GM12878 (cell line): ENCODE measurements around the gene PLEKHM3. TPM values are rescaled to one million over a fixed set of nuclear protein-coding genes. Genes with fewer than 3 reads are reported as not detected.

Source experiments
- ATAC-seq: fragments of 200-7000 bp; cut with Tn5 transposase; 3 replicates; pipeline ENCODE4 v1.9.1; 2020; ENCODE audit warnings: mild to moderate bottlenecking, moderate library complexity
- BruUV-seq: library from RNA; stranded (reverse); fragments of 400-500 nt; replicated peaks from 2 replicates; lab custom pipeline; 2021; lab: Mats Ljungman, UMichigan
- CTCF ChIA-PET: fragments of 300-600 bp; sonication (Branson Sonifier 250); formaldehyde crosslinking; extraction: SDS; loops from one replicate; lab custom pipeline; 2021; ENCODE audit warnings: inconsistent platforms; lab: Yijun Ruan, JAX
- POLR2A ChIA-PET: fragments of 350-600 bp; formaldehyde crosslinking; extraction: SDS; loops from one replicate; lab custom pipeline; 2021; ENCODE audit warnings: inconsistent platforms; lab: Charles Lee
- RAD21 ChIA-PET: fragments of 300-600 bp; sonication (Branson Sonifier 250); formaldehyde crosslinking; loops from one replicate; lab custom pipeline; 2023; ENCODE audit warnings: antibody characterized with exemption; ENCODE audit not compliant: unreplicated experiment; lab: Charles Lee
- SMC1A ChIA-PET: fragments of 300-600 bp; sonication (Branson Sonifier 250); formaldehyde crosslinking; loops from one replicate; lab custom pipeline; 2023; ENCODE audit not compliant: unreplicated experiment, uncharacterized antibody; lab: Charles Lee
- DNase-seq: peaks from one replicate; pipeline ENCODE4 v3.0.0-alpha.2; 2011; ENCODE audit warnings: low read depth, low spot score
- FAIRE-seq: peaks from 3 replicates; lab custom pipeline; 2011; peaks lifted over from hg19 to GRCh38; lab: Jason Lieb, UNC
- H2AFZ ChIP-seq: 2 replicates; pipeline ENCODE4 v1.6.0; 2011; ENCODE audit warnings: low read depth, low read length, control low read depth; ENCODE audit not compliant: control insufficient read depth
- H3K27ac ChIP-seq: 2 replicates; pipeline ENCODE4 v1.5.1; 2011; ENCODE audit warnings: control low read depth; ENCODE audit not compliant: control insufficient read depth, insufficient read depth
- H3K27me3 ChIP-seq, 2 experiments: replicated peaks in 1 of 2; 2 replicates each; pipeline versions ENCODE4 v1.6.0 to v1.6.1; 2011; ENCODE audit warnings: low read length in 1 of 2; ENCODE audit not compliant: control insufficient read depth in 2 of 2, insufficient read depth in 2 of 2
- H3K36me3 ChIP-seq, 2 experiments: 2 replicates each; pipeline ENCODE4 v1.5.1; 2011; ENCODE audit warnings: low read length in 1 of 2; ENCODE audit not compliant: control insufficient read depth in 2 of 2, insufficient read depth in 2 of 2
- H3K4me1 ChIP-seq: 2 replicates; pipeline ENCODE4 v1.6.1; 2011; ENCODE audit warnings: mild to moderate bottlenecking, low read length, moderate library complexity, mixed read lengths; ENCODE audit not compliant: control insufficient read depth, insufficient read depth
- H3K4me2 ChIP-seq: 2 replicates; pipeline ENCODE4 v1.6.0; 2011; ENCODE audit warnings: control low read depth; ENCODE audit not compliant: control insufficient read depth, insufficient read depth
- H3K4me3 ChIP-seq: fragments of 200-600 bp; sonication (generic); 2 replicates; pipeline ENCODE4 v1.5.1; 2016
- H3K79me2 ChIP-seq: 2 replicates; pipeline ENCODE4 v1.6.0; 2011; ENCODE audit warnings: low read length; ENCODE audit not compliant: control insufficient read depth, insufficient read depth
- H3K9ac ChIP-seq: 2 replicates; pipeline ENCODE4 v1.8.0; 2011; ENCODE audit warnings: low read length, control low read depth, mixed read lengths; ENCODE audit not compliant: control insufficient read depth, insufficient read depth
- H3K9me3 ChIP-seq: replicated peaks from 3 replicates; pipeline ENCODE4 v1.5.1; 2011; ENCODE audit warnings: mild to moderate bottlenecking, low read length; ENCODE audit not compliant: control insufficient read depth, insufficient read depth
- H4K20me1 ChIP-seq: 2 replicates; pipeline ENCODE4 v1.6.0; 2011; ENCODE audit not compliant: control insufficient read depth, insufficient read depth
- ATF7 ChIP-seq: fragments of 450-650 bp; IDR thresholded peaks from 2 replicates; pipeline ENCODE4 v1.6.1; 2016; ENCODE audit warnings: low read depth, mild to moderate bottlenecking
- BCL11A ChIP-seq: IDR thresholded peaks from 2 replicates; pipeline ENCODE4 v1.6.1; 2011; ENCODE audit warnings: low read depth, low read length
- BHLHE40 ChIP-seq, 2 experiments: fragments of 450-650 bp in 1 of 2; IDR thresholded peaks; 2 replicates each; pipeline ENCODE4 v1.6.1; 2011 to 2017; ENCODE audit warnings: low read depth in 2 of 2, borderline replicate concordance in 1 of 2, improper control_type of control experiment in 1 of 2, low read length in 1 of 2, mild to moderate bottlenecking in 1 of 2
- CBFB ChIP-seq: IDR thresholded peaks from 2 replicates; pipeline ENCODE4 v1.6.1; 2016; ENCODE audit warnings: antibody characterized with exemption, low read depth
- CBX3 ChIP-seq: fragments of 200-600 bp; sonication (generic); IDR thresholded peaks from 2 replicates; pipeline ENCODE4 v1.6.1; 2016; ENCODE audit warnings: low read depth, borderline replicate concordance
- CREB1 ChIP-seq: IDR thresholded peaks from 2 replicates; pipeline ENCODE4 v1.6.1; 2012; ENCODE audit warnings: low read depth, mild to moderate bottlenecking, inconsistent platforms
- EED ChIP-seq: sonication (generic); IDR thresholded peaks from 2 replicates; pipeline ENCODE4 v1.6.1; 2016; ENCODE audit warnings: antibody characterized with exemption, low read depth
- EP300 ChIP-seq, 2 experiments: fragments of 150-350 bp in 1 of 2; IDR thresholded peaks; 2 replicates each; pipeline ENCODE4 v1.6.1; 2011 to 2012; ENCODE audit warnings: low read depth in 2 of 2, low read length in 2 of 2, borderline replicate concordance in 1 of 2, improper control_type of control experiment in 1 of 2, inconsistent platforms in 1 of 2; ENCODE audit not compliant: control insufficient read depth in 1 of 2
- FOS ChIP-seq: IDR thresholded peaks from 3 replicates; pipeline ENCODE4 v1.6.1; 2011; ENCODE audit warnings: borderline replicate concordance; ENCODE audit not compliant: insufficient read length; ENCODE audit errors: extremely low read depth
- HDAC2 ChIP-seq: fragments of 200-600 bp; sonication (generic); IDR thresholded peaks from 2 replicates; pipeline ENCODE4 v1.6.1; 2017
- MEF2B ChIP-seq: fragments of 450-650 bp; IDR thresholded peaks from 2 replicates; pipeline ENCODE4 v1.6.1; 2018; ENCODE audit warnings: mild to moderate bottlenecking, moderate library complexity; ENCODE audit not compliant: partially characterized antibody, poor library complexity, severe bottlenecking
- NBN ChIP-seq: fragments of 450-650 bp; IDR thresholded peaks from 2 replicates; pipeline ENCODE4 v1.6.1; 2016
- POLR2AphosphoS5 ChIP-seq: IDR thresholded peaks from 2 replicates; pipeline ENCODE4 v1.6.1; 2011; ENCODE audit warnings: mild to moderate bottlenecking, low read length, inconsistent platforms
- SPI1 ChIP-seq: IDR thresholded peaks from 2 replicates; pipeline ENCODE4 v1.6.1; 2011; ENCODE audit warnings: low read depth, mild to moderate bottlenecking, low read length, moderate library complexity, borderline replicate concordance; ENCODE audit not compliant: insufficient read depth
- TAF1 ChIP-seq: IDR thresholded peaks from 2 replicates; pipeline ENCODE4 v1.6.1; 2011; ENCODE audit warnings: mild to moderate bottlenecking, low read depth, low read length, borderline replicate concordance
- WGBS: methylation state at CpG from one replicate; pipeline ENCODE4 v1.1.6; 2016; ENCODE audit warnings: low lambda C conversion rate; ENCODE audit not compliant: insufficient replicate concordance, insufficient coverage; ENCODE audit errors: missing lambda C conversion rate; 5-methylcytosine and 5-hydroxymethylcytosine counted together
- in situ Hi-C: fragments of 300-500 bp; cut with MboI; formaldehyde crosslinking; loops from 9 replicates; pipeline ENCODE4 v1.14.3; 2018; ENCODE audit warnings: mixed read lengths
- intact Hi-C: fragments of 100-400 bp; cut with micrococcal nuclease; formaldehyde crosslinking; loops from one replicate; pipeline ENCODE4 v1.14.2; 2022; ENCODE audit not compliant: unreplicated experiment
- polyA plus RNA-seq, 11 experiments: library from polyadenylated mRNA; depleted of rRNA in 4 of 11; unstranded in 6 of 11; stranded (reverse) in 5 of 11; fragments of >200 nt; fragmentation: Nextera tagmentation in 4 of 11; fragmentation: Illumina TruSeq in 1 of 11; extraction: Ambion mirVana in 4 of 11; extraction: Trizol in 1 of 11; gene quantifications; 1 replicate in 1 of 11; 2 replicates in 10 of 11; pipeline versions ENCODE4 v1.2.1 to v1.2.3, GENCODE V29; 2011 to 2016; ENCODE audit warnings: inconsistent platforms in 2 of 11, missing spikeins in 2 of 11, low read depth in 1 of 11
- total RNA-seq, 4 experiments: library from RNA; depleted of rRNA in 3 of 4; stranded (reverse); fragments of >200 nt in 3 of 4; fragmentation: Illumina TruSeq in 1 of 4; extraction: Trizol in 1 of 4; gene quantifications; 2 replicates each; pipeline versions ENCODE4 v1.2.1 to v1.2.3, GENCODE V29; 2013 to 2021
- TF ChIP-seq, protein P1 (sequence below): fragments of 450-650 bp; IDR thresholded peaks from 2 replicates; pipeline ENCODE4 v1.6.1; 2017; ENCODE audit warnings: mild to moderate bottlenecking, moderate library complexity
- TF ChIP-seq, protein P2 (sequence below): fragments of 450-650 bp; IDR thresholded peaks from 2 replicates; pipeline ENCODE4 v1.6.1; 2018; ENCODE audit warnings: borderline replicate concordance, mild to moderate bottlenecking; ENCODE audit not compliant: partially characterized antibody
- TF ChIP-seq, protein P3 (sequence below): IDR thresholded peaks from 2 replicates; pipeline ENCODE4 v1.6.1; 2012; ENCODE audit warnings: low read length, inconsistent platforms

PLEKHM3 gene
- total and polyA plus RNA-seq, 10 of the 15 experiments (the other 5 are each of a cell fraction or from before 2014, with no cell fraction given), result 1.4 to 5.6 (median 3.0) TPM

DNA sequence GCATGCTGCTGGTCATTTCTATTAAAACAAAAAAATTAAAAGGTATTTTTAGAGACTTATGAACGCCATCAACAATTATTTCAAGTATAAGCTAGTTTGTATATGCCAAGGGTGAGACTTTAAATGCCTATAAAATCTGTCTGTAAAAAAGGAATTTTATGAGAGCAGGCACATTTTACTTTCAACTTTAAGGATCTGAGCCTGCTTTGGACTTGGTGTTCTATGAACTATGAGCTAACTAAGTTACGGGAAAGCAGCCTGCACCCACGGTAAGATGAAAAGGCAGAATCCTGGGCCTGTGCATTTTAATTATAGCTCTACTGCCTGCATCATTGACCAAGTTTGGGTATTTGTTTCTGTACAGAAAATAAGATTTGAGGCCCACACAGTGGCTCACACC is 95.4 kb downstream of the PLEKHM3 start:
- no peak for ATAC-seq

More for the DNA sequence above, 95.4 kb downstream of the PLEKHM3 start:
- ChIA-PET SMC1A (interaction anchor here (1.1 to 1.4 kb wide), 4 partner anchors 8 to 16 kb away, joined by 3 to 4 read pairs (median 4); no protein-coding TSS in a partner anchor), RAD21 (no interaction called here), CTCF (interaction anchor here (0.8 to 0.9 kb wide), 2 partner anchors 14 to 184 kb away, joined by 3 to 4 read pairs; no protein-coding TSS in a partner anchor), POLR2A (interaction anchor here (0.8 kb wide), 1 partner anchor 9 kb away, joined by 3 read pairs; no protein-coding TSS in a partner anchor)
- H3K27ac ChIP-seq, result no peak overlapping the region
- H4K20me1 ChIP-seq, result no peaks in the 10 kb centered on the region
- no peak overlapping the region for H2AFZ ChIP-seq
- no peaks in the 10 kb centered on the region for H3K27me3 ChIP-seq
- no peaks in the 10 kb centered on the region for H3K4me1 ChIP-seq
- H3K4me3 ChIP-seq, result no peak overlapping the region
- 99% methylated on average over 3 of the region's 3 CpGs for WGBS
- in situ Hi-C loops, result no loop called here
- no peaks in the 10 kb centered on the region for H3K79me2 ChIP-seq
- no peak for TF ChIP-seq SPI1
- TF ChIP-seq ATF7, result no peak
- no peak for TF ChIP-seq POLR2AphosphoS5
- no peak for TF ChIP-seq MEF2B
- TF ChIP-seq, protein P1, sequence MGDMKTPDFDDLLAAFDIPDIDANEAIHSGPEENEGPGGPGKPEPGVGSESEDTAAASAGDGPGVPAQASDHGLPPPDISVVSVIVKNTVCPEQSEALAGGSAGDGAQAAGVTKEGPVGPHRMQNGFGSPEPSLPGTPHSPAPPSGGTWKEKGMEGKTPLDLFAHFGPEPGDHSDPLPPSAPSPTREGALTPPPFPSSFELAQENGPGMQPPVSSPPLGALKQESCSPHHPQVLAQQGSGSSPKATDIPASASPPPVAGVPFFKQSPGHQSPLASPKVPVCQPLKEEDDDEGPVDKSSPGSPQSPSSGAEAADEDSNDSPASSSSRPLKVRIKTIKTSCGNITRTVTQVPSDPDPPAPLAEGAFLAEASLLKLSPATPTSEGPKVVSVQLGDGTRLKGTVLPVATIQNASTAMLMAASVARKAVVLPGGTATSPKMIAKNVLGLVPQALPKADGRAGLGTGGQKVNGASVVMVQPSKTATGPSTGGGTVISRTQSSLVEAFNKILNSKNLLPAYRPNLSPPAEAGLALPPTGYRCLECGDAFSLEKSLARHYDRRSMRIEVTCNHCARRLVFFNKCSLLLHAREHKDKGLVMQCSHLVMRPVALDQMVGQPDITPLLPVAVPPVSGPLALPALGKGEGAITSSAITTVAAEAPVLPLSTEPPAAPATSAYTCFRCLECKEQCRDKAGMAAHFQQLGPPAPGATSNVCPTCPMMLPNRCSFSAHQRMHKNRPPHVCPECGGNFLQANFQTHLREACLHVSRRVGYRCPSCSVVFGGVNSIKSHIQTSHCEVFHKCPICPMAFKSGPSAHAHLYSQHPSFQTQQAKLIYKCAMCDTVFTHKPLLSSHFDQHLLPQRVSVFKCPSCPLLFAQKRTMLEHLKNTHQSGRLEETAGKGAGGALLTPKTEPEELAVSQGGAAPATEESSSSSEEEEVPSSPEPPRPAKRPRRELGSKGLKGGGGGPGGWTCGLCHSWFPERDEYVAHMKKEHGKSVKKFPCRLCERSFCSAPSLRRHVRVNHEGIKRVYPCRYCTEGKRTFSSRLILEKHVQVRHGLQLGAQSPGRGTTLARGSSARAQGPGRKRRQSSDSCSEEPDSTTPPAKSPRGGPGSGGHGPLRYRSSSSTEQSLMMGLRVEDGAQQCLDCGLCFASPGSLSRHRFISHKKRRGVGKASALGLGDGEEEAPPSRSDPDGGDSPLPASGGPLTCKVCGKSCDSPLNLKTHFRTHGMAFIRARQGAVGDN, result no peak
- TF ChIP-seq NBN, result no peak
- no peak for TF ChIP-seq HDAC2
- TF ChIP-seq CBFB, result no peak
- TF ChIP-seq FOS, result no peak
- no peak for TF ChIP-seq TAF1
- no peak for TF ChIP-seq EP300 (IDR thresholded peaks at IDR 0.05; ENCODE audit: borderline replicate concordance in 1 of 2, control insufficient read depth in 1 of 2, low read depth in 2 of 2, low read length in 2 of 2)
- TF ChIP-seq, protein P2, sequence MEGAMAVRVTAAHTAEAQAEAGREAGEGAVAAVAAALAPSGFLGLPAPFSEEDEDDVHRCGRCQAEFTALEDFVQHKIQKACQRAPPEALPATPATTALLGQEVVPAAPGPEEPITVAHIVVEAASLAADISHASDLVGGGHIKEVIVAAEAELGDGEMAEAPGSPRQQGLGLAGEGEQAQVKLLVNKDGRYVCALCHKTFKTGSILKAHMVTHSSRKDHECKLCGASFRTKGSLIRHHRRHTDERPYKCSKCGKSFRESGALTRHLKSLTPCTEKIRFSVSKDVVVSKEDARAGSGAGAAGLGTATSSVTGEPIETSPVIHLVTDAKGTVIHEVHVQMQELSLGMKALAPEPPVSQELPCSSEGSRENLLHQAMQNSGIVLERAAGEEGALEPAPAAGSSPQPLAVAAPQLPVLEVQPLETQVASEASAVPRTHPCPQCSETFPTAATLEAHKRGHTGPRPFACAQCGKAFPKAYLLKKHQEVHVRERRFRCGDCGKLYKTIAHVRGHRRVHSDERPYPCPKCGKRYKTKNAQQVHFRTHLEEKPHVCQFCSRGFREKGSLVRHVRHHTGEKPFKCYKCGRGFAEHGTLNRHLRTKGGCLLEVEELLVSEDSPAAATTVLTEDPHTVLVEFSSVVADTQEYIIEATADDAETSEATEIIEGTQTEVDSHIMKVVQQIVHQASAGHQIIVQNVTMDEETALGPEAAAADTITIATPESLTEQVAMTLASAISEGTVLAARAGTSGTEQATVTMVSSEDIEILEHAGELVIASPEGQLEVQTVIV, result no peak
- TF ChIP-seq, protein P3, sequence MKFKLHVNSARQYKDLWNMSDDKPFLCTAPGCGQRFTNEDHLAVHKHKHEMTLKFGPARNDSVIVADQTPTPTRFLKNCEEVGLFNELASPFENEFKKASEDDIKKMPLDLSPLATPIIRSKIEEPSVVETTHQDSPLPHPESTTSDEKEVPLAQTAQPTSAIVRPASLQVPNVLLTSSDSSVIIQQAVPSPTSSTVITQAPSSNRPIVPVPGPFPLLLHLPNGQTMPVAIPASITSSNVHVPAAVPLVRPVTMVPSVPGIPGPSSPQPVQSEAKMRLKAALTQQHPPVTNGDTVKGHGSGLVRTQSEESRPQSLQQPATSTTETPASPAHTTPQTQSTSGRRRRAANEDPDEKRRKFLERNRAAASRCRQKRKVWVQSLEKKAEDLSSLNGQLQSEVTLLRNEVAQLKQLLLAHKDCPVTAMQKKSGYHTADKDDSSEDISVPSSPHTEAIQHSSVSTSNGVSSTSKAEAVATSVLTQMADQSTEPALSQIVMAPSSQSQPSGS, result no peak
- no peak for TF ChIP-seq BCL11A
- no peak for TF ChIP-seq EED
- no peak for TF ChIP-seq CBX3
- no peak for TF ChIP-seq BHLHE40 (IDR thresholded peaks at IDR 0.05; ENCODE audit: borderline replicate concordance in 1 of 2, low read depth in 2 of 2, low read length in 1 of 2)
- TF ChIP-seq CREB1, result no peak
- no peak overlapping the region for H3K4me2 ChIP-seq
- intact Hi-C loops, result no loop called here
- no peaks in the 10 kb centered on the region for H3K36me3 ChIP-seq
- no peak for DNase-seq
- no TSS peak for BruUV-seq
- no peaks in the 10 kb centered on the region for H3K9me3 ChIP-seq
- no peak for FAIRE-seq
- H3K9ac ChIP-seq, result no peak overlapping the region
